GM13976 (cell line): Measurements from ENCODE around the gene CRYL1.

Source experiments
- DNase-seq: peaks from one replicate; pipeline ENCODE4 v3.0.0; 2012; ENCODE audit warnings: low spot score
- in situ Hi-C: fragments of 300-500 bp; cut with MboI; formaldehyde crosslinking; loops from one replicate; pipeline ENCODE4 v1.12.0; 2022; ENCODE audit warnings: low sequenced_read_pairs, mixed read lengths, inconsistent platforms; ENCODE audit not compliant: unreplicated experiment
- TF ChIP-seq, protein P1 (sequence below): IDR thresholded peaks from 2 replicates; pipeline ENCODE4 v1.5.1; 2012; ENCODE audit warnings: borderline replicate concordance, mild to moderate bottlenecking; ENCODE audit not compliant: insufficient read depth; ENCODE audit errors: extremely low read depth, missing control alignments, control extremely low read depth

CRYL1 gene

DNA sequence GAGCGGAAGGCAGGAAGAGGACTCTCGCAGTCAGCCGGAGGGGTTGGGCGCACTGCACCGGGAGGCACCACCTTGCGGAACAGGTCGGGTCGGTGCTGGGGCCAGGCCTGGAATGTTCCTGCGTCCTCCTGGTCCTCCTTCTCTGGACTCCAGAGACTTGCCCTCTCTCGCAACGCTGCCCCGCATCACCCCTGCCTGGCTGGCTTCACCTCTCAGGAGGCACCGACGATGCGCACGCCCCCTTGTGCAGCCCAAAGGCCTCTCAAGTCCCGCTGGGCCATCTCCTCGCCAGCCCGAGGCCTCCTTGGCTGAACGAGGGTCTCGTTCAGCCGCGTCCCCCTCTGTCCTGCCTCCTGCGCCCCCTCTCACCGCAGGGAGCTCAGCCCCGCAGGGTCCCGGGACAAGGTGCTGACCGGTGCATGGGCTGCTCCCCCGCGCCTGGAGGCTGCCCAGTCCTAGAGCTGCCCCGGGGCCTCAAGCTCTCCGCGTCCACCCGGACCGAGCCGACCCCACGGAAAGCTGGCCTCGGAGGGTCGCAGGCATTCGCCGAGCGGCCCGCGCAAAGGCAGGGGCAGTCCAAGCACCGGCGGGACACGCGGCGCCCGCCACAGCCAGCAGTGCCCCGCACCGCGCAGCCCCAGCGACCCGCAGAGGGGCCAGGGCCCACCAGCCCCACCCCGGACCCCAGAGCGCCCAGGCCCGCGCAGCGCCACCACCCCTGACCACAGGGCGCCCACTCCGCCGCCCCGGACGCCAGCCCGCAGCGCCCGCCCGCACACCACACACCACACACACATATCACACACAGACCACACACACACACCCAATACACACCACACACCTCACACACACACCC lies 133.8 kb downstream of the CRYL1 start:
- TF ChIP-seq, protein P1, sequence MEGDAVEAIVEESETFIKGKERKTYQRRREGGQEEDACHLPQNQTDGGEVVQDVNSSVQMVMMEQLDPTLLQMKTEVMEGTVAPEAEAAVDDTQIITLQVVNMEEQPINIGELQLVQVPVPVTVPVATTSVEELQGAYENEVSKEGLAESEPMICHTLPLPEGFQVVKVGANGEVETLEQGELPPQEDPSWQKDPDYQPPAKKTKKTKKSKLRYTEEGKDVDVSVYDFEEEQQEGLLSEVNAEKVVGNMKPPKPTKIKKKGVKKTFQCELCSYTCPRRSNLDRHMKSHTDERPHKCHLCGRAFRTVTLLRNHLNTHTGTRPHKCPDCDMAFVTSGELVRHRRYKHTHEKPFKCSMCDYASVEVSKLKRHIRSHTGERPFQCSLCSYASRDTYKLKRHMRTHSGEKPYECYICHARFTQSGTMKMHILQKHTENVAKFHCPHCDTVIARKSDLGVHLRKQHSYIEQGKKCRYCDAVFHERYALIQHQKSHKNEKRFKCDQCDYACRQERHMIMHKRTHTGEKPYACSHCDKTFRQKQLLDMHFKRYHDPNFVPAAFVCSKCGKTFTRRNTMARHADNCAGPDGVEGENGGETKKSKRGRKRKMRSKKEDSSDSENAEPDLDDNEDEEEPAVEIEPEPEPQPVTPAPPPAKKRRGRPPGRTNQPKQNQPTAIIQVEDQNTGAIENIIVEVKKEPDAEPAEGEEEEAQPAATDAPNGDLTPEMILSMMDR: no peak
- in situ Hi-C loops: no loop called here
- no peak for DNase-seq

DNA sequence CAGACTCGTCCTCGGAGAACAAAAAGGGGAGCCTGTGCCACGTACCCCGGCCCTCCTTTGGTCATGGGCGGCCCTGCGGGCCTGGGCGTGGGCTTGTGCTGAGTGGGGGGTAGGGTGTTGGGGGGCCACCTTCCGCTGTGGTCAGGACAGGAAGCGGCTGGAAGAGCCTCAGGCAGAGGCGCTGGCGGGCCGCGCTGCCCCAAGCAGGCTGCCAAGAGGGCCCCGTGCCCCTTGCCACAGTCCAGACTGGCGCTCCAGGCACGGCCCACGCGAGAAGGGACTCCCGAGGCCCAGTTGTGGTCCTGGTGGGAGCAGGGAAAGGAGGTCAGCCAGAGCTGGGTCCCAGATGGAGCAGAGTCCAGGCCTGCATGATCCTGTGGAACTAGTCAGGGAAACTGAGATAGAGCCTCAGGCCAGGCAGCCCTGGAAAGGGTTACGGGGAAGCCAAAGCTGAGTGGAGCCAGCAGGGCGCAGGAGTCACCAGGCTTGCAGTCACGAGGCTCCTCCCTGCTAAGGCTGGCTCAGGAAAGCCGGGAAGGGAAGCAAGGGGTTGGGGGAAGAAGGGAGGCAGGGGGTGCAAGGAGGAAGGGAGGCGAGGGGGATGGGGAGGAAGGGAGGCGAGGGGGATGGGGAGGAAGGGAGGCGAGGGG lies 135.0 kb downstream of the CRYL1 start:
- TF ChIP-seq, protein P1: no peak
- in situ Hi-C loops: no loop called here
- DNase-seq: no peak

DNA sequence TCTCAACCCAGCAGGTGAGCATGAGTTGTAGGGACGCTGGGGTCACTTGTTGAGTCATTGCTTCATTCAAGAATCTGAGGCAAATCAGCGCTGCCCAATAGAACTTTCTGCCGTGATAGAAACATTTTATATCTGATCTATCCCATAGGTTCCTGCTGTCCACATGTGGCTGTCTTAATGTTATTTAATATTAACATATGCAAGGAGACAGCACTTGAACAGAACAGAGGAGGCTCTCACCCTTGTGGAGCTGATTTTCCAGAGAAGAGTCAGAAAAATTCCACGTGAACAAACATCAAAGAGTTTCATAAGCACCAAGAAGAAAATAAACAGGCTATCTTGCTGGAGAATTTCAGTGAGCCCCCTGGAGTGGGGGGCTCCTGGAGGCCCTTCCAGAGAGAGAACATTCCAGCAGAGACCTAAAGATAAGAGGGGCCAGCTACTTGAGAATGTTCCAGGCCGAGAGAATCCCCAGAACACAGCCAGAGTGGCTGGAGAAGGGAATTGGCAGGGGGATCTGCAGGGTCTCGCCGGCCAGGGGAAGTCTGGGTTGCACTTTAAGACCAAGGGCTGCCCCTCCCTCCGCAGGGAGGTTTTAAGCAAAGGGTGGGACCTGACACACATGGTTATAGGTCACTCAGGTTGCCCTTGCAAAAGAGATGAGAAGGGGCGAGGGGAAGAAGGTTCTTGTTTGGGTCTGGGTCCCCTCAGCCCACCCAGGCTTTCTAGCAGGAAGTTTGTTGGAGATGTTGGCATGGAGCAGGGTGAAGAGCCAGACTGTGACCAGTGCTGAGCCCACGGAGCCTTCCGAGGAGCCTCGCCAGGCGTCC lies 135.7 kb downstream of the CRYL1 start:
- in situ Hi-C loops: no loop called here
- TF ChIP-seq, protein P1: no peak

DNA sequence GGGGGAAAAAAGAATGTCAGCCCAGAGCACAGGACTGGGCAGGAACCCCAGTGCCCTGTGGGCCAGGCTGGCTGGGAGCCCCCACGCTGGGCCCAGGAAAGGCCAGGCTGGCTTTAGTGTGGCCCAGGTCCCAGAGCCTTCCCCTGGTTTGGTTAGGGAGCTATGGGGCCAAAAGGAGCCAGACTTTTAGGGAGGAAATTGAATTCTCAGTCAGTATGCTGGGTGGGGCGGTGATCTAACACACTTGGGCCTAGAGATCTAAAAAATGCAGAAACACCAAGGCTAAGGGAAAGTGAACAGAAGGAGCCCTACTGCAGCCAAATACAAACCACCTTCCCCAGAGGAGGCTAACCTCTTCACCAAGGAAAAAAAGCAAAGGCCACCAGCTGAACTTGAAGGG lies 137.5 kb downstream of the CRYL1 start:
- TF ChIP-seq, protein P1: no peak
- no peak for DNase-seq
- in situ Hi-C loops: no loop called here

More for the DNA sequence above, 135.7 kb downstream of the CRYL1 start:
- DNase-seq: no peak

DNA sequence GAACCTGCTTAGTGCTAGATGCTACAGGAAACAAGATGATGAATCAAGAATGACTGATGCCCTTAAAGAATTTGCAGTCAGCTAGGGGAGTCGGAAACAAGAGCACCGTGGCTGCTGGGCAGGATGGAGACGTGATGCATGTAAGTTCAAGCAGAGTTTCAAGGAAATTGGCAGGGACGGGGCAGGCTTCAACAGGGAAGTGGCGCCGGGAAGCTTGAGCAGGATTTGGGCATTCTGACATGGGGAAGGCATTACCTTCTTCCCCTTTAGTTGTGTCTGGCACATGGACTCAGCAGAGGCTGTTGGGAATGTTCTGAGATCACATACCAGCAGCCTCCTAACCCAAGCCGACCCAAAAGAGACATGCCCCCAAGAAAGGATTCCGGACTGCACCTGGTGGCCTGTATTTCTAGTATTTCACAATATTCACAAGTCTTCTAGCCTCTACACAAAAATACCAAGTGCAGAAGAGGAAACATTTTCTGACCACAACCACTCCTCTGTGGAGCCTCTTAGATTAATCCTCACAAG lies 138.2 kb downstream of the CRYL1 start:
- in situ Hi-C loops: no loop called here
- DNase-seq: no peak
- TF ChIP-seq, protein P1: no peak

DNA sequence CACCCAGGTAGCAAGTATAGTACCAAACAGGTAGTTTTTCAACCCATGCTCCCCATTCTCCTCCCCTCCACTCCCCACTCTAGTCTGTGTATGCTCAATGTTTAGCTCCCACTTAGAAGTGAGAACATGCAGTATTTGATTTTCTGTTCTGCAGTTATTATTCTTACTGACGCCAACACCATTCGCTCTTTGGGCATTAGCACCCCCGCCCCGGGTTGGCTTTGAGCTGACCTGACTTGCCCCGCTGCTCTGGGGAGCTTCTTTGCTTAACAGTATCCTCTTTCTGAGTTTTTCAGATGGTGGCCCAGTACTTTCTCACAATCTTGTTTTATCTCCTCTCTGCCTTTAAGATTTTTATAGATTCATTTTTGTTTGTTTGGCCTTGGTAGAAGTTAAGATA lies 138.7 kb downstream of the CRYL1 start:
- no peak for DNase-seq
- TF ChIP-seq, protein P1: no peak
- in situ Hi-C loops: no loop called here
